ENCODE data around the gene ZNF281.
"Not testable (repeated sequence)": the region's sequence is repeated elsewhere in the genome, so short reads cannot be mapped to it uniquely, and the experiment has no call there.

Gene ZNF281

DNA sequence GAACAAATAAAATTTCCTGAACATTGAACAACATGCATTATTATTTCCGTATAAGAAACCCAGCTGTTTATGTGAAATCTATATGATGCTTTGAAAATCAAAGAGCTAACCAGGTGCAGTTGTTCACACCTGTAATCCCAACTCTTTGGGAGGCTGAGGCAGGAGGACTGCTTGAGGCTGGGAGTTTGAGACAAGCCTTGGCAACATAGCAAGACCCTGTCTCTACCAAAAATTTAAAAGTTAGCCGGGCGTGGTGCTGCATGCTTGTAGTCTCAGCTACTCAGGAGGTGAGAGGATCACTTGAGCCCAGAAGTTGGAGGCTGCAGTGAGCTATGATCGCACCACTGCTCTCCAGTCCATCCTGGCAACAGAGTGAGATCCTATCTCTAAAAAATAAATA lies 4.8 kb upstream of the ZNF281 start:
- DNase-seq, result no peak
- TF ChIP-seq POLR2A (IDR thresholded peaks at IDR 0.05; ENCODE audit: low read length) (no peak), GATA1 (IDR thresholded peaks at IDR 0.05; ENCODE audit: low read depth, low read length) (no peak)

DNA sequence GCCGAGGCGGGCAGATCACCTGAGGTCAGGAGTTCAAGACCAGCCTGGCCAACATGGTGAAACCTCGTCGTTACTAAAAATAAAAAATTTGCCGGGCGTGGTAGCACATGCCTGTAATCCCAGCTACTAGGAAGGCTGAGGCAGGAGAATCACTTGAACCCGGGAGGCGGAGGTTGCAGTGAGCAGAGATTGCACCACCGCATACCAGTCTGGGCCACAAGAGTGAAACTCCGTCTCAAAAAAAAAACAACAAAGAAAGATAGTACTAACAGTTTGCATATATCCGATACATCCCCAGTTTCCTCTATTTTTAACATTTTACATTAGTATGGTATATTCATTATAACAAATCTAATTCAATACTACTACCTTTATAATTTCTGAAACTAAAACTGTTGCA lies 3.9 kb upstream of the ZNF281 start:
- not testable (repeated sequence) for DNase-seq

DNA sequence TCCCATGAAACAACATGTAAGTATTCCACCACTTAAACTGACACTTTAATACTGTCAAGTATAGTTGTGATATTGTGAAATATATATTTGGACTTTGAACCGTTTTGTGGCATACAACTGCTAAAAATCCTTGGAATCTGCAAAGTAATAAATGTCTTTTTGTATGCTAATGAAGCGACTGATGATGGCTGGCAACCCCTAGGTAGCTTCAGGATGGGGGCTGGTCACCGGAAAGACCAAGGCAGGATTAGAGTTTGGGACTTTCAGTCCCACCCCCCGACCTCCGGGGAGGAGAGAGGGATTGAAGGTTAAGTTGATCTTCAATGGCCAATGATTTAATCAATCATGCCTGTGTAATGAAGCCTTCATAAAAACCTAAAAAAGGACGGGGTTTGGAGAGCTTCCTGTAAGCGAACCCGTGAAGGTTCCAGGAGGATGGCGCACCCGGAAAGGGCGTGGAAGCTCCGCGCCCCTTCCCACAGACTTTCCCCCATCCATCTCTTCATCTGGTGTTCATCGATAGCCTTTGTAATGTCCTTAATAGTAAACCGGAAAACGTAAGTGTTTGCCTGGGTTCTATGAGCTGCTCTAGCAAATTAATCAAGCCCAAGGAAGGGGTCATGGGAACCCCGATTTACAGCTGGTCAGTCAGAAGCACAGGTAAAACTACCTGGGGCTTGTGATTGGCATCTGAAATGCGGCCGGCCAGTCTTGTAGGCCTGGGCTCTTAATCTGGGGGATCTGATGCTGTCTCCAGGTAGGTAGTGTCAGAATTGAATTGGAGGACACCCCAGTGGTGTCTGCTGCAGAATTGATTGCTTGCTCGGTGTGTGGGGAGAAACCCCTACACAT lies 1.8 kb upstream of the ZNF281 start:
- no peak for DNase-seq
- TF ChIP-seq GATA1 (IDR thresholded peaks at IDR 0.05; ENCODE audit: low read depth, low read length), result no peak
- no peak for TF ChIP-seq POLR2A (IDR thresholded peaks at IDR 0.05; ENCODE audit: low read length)

DNA sequence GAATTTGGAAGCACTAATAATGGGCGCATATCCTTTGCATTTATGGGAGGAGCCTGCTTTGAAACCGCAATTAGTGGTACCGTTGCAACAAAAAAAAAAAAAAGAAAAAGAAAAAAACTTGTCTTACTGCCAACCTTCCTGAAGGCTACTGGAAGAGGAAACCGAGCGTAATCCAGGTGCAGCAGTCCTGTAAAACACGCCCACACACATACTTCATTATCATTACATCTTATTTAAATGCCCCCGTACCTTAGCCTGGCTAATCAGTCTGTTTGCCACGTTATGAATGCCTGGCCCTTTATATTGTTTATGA lies 686 bp upstream of the ZNF281 start:
- TF ChIP-seq POLR2A (IDR thresholded peaks at IDR 0.05; ENCODE audit: low read length), result no peak
- no peak for TF ChIP-seq GATA1 (IDR thresholded peaks at IDR 0.05; ENCODE audit: low read depth, low read length)
- peak; percentile 37 to 56 for DNase-seq

DNA sequence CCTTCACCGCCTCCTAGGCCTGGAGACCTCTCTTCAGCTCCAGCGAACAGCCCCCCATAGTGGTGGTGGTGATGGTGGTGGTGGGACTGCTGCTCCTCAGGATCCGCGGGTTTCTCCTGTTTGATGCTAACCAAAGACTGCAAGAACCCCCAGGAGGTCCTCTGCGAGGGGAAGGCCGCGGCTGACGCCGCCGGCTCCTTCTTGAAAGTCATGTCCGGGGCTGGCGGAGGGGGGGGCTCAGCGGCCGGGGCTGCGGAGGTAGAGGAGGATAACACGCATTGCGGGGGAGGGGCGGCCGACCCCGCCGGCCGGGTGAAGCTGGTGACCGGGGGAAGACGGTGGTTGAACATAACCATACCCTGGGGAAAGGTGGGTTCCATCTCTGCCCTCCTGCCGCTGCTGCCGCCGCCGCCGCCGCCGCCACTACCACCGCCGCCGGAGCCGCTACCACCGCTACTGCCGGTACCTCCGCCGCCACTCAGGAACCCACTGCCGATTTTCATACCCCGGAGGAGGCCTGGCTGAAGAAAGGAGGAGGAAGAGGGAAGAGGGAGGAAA lies 554 bp downstream of the ZNF281 start:
- no peak for TF ChIP-seq POLR2A (IDR thresholded peaks at IDR 0.05; ENCODE audit: low read length)
- no peak for TF ChIP-seq GATA1 (IDR thresholded peaks at IDR 0.05; ENCODE audit: low read depth, low read length)
- DNase-seq, result peak; percentile 59 to 70

DNA sequence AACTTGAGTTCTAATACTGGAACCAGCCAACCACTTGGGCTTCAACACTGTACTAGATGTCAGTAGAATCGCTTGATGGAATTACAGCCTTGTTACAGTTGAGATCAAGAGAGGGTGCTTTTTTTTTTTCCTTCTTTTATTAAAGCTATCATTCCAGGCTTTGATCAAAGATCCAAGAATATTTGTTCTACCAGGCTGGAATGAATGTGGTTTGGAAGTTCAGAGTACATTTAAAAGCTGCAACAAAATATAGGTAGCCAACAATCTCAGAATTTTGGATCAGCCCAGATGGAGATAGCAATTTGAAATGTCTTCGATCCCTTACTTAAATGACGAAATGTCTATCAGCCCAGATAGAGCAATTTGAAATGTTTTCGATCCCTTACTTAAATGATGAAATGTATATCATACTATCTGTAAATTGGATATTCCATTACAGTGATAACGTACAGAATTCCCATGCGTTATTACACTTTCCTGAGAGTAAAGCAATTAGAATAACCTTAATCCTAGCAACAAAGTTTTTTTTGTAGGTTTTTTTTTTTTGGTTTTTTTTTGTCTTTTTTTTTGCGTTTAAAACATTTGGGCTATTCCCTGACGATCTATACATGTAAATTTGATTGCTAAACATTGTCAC lies 3.6 kb downstream of the ZNF281 start:
- TF ChIP-seq GATA1 (IDR thresholded peaks at IDR 0.05; ENCODE audit: low read depth, low read length), result no peak
- no peak for TF ChIP-seq POLR2A (IDR thresholded peaks at IDR 0.05; ENCODE audit: low read length)
- DNase-seq, result no peak

DNA sequence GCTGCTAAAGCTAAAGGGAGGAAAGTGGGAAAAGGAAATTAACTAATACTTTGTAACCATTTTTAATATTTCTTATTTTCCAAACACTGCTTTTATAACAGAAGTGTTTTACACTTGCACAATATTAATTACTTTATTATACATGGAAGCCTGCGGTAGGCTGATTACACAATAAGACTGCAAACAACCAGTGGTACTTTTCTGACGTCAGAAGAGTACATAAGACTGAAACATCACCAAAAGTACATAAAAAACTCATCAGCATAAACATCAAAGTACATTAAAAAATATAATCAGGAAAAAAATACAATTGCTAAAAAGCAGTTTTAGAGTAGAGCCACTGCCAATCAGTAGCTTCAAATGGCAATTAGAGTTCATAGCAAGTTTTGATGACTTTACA lies 4.6 kb downstream of the ZNF281 start:
- DNase-seq, result no peak
- no peak for TF ChIP-seq GATA1 (IDR thresholded peaks at IDR 0.05; ENCODE audit: low read depth, low read length)
- TF ChIP-seq POLR2A (IDR thresholded peaks at IDR 0.05; ENCODE audit: low read length), result no peak

DNA sequence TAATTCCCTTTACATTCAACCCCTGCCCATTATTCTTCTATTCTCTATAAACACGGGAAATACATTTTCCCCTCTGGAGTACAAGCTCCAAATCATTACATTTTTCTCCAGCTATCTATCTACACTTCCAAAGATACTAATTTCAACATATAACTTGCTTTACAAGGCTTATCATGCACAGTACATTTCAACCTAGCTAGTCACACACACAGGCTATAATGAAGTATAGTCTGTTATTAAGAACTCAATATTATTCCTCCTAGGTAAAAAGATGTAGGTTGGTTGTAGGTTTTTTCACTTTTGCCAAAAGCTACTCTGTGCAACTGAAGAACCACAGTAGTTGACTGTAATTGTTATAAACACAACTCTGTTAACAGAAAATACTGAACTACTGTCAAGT lies 8.1 kb downstream of the ZNF281 start:
- TF ChIP-seq POLR2A (IDR thresholded peaks at IDR 0.05; ENCODE audit: low read length) (no peak), GATA1 (IDR thresholded peaks at IDR 0.05; ENCODE audit: low read depth, low read length) (no peak)
- no peak for DNase-seq

DNA sequence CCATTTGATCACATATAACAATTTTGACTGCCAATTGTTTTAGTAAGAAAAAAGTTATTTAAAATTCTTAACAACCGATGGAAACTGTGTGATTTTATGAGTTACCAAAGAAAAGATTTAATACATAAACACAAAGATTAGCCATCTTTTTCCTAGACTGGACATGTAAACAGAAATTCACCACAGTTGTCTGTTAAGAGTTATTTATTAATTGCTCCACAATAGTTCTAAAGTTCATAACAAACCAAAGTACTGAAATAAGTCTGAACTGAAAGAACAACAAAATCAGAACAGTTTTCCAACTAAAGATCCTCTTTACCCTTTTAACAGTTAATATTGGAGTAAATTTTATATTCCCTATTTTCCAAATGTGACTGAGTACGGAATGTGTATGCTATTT lies 8.6 kb downstream of the ZNF281 start:
- no peak for TF ChIP-seq POLR2A (IDR thresholded peaks at IDR 0.05; ENCODE audit: low read length)
- TF ChIP-seq GATA1 (IDR thresholded peaks at IDR 0.05; ENCODE audit: low read depth, low read length), result no peak

DNA sequence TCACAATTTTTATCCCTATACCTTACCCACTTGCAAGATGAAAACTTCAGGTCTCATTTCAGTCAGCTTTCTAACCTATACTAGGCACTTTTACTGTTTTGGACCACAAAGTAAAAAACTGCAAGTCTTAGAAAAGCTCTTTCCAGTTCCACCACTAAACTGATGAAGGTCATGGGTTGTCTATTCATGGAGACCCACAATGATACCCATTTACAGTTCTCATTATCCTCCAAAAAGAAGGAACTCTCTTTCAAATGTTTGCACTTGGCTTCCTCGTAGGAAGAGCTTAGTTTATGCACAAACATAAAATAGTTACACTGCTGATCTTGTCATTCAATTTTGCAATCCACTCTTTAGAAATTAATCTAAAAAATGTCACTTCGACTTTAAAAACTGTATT lies 9.3 kb downstream of the ZNF281 start:
- no peak for TF ChIP-seq GATA1 (IDR thresholded peaks at IDR 0.05; ENCODE audit: low read depth, low read length)
- no peak for TF ChIP-seq POLR2A (IDR thresholded peaks at IDR 0.05; ENCODE audit: low read length)
- DNase-seq, result no peak

More for the DNA sequence above, 8.6 kb downstream of the ZNF281 start:
- DNase-seq, result no peak

DNA sequence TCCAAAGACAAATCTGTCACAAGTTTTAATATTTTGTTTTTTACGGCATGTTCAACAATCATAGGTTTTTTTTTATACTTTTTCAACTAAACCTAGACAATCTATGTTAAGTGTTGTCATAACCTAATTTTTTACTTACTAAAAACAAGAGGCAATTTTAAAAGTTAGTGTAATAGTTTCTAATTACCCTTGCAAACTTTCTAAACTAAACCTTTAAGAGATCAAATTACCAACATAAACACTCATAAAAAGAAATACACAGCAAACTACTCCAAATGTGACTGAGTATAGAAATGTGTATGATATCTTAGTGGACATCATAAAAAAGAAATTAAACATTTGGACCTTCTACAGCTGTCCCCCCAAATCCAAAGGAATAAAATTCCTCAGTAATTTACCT lies 10.0 kb downstream of the ZNF281 start:
- DNase-seq, result no peak
- no peak for TF ChIP-seq GATA1 (IDR thresholded peaks at IDR 0.05; ENCODE audit: low read depth, low read length)
- no peak for TF ChIP-seq POLR2A (IDR thresholded peaks at IDR 0.05; ENCODE audit: low read length)

DNA sequence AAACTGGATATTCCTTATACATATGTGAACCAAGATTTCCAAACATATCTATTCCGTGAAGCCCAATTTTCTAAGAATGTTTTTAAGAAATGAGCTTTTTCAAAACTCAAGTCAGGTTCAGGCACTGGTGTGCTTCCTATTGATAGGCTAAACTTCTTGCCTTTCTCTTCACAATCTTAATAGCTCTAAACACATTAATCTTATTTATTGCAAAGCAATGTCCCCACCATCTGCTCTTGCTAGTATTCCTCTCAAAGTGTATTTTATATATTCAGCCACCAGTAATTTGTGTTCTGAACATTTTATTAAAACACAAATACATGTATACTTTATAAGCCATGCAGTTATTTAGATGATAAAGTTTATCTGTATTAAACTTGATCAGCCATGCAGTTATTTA lies 11.5 kb downstream of the ZNF281 start:
- no peak for DNase-seq
- TF ChIP-seq GATA1 (IDR thresholded peaks at IDR 0.05; ENCODE audit: low read depth, low read length) (no peak), POLR2A (IDR thresholded peaks at IDR 0.05; ENCODE audit: low read length) (no peak)

DNA sequence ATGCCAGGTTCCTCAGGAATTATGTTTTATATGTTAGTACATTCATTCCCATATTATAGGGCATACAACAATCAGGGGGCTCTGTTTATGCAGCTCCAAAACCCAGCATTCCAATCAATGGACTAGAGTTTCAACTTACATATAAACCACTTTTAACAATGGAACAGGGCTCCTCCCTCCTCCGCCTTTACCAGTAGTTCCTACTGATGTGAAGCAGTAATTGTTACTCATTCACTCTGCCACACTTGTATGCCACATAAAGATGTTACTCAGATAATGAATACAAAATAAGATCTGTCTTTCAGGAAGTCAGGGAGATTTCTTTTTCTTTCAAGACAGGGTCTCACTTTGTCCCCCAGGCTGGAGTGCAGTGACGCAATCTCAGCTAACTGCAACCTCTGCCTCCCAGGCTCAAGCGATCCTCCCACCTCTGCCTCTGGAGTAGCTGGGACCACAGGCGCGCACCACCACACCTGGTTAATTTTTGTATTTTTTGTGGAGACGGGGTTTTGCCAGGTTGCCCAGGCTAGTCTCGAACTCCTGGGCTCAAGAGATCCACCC lies 17.1 kb downstream of the ZNF281 start:
- no peak for TF ChIP-seq GATA1 (IDR thresholded peaks at IDR 0.05; ENCODE audit: low read depth, low read length)

DNA sequence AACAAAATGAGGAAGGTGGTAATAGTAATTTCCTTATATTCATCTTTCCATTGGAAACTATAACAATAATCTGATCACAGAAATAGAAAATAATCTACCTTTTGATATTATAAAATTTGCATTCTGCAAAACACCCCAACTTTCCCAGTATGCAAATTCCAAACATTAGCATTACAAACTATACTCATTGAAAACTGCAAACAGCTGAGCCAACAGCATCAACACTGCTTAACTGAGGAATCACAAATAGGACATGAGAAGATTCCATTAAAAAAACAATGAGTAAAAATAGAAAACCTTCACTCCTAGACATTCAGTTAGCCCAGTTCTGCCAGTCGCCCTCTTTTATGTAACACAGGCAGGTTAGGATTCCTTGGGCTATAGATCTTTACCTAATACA lies 18.1 kb downstream of the ZNF281 start:
- no peak for DNase-seq
- TF ChIP-seq GATA1 (IDR thresholded peaks at IDR 0.05; ENCODE audit: low read depth, low read length), result no peak
- TF ChIP-seq POLR2A (IDR thresholded peaks at IDR 0.05; ENCODE audit: low read length), result no peak

More for the DNA sequence above, 17.1 kb downstream of the ZNF281 start:
- DNase-seq, result no peak

DNA sequence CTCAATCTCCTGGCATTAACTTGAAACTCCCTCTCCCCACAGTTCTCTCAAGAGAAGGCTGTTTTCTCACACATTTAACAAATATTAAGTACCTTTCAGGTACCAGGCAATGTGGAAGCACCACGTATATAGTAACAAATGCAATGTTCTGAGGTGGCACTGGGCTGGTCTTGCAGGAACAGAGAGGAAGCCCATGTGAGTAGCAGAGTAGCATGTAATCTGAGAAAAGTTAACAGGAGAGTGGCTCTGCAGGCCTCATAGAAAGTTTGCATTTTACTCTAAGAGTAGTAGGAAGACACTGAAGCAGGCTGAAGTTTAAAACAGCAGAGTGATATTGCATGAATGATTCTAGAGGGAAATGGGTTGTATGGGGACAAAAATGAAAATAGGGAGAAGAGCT lies 21.0 kb downstream of the ZNF281 start:
- no peak for TF ChIP-seq GATA1 (IDR thresholded peaks at IDR 0.05; ENCODE audit: low read depth, low read length)
- no peak for TF ChIP-seq POLR2A (IDR thresholded peaks at IDR 0.05; ENCODE audit: low read length)
- DNase-seq, result no peak
